K562 (cell line): ENCODE results near the gene MMP27. TPM values are rescaled to one million over a fixed set of nuclear protein-coding genes. Genes with fewer than 3 reads are reported as not detected.

ENCODE experiments used
- ARNT ChIP-seq, 2 experiments: fragments of 450-650 bp; IDR thresholded peaks; 2 replicates each; pipeline ENCODE4 v1.6.1; 2016; ENCODE audit warnings: mild to moderate bottlenecking in 1 of 2
- ATF1 ChIP-seq, 2 experiments: fragments of 450-650 bp in 1 of 2; IDR thresholded peaks; 2 replicates each; pipeline ENCODE4 v1.6.1; 2016; ENCODE audit warnings: missing compliant biosample characterization in 1 of 2, missing genetic modification characterization in 1 of 2
- CCAR2 ChIP-seq: fragments of 200-400 bp; formaldehyde crosslinking; IDR thresholded peaks from 2 replicates; pipeline ENCODE4 v1.6.1; 2017; ENCODE audit warnings: mild to moderate bottlenecking, low read depth, low read length
- CTCF ChIP-seq, 3 experiments: IDR thresholded peaks in 2 of 3; conservative IDR thresholded peaks in 1 of 3; 2 replicates each; pipeline ENCODE4 v1.5.1; 2011 to 2012; ENCODE audit warnings: low read length in 3 of 3, mild to moderate bottlenecking in 3 of 3, control low read depth in 2 of 3, improper control_type of control experiment in 1 of 3, inconsistent platforms in 1 of 3, low read depth in 1 of 3, mixed read lengths in 1 of 3, moderate library complexity in 1 of 3; ENCODE audit not compliant: insufficient read depth in 2 of 3
- DDX20 ChIP-seq: fragments of 450-650 bp; IDR thresholded peaks from 2 replicates; pipeline ENCODE4 v1.6.1; 2016; ENCODE audit warnings: missing genetic modification characterization, low read depth, mild to moderate bottlenecking, missing compliant biosample characterization, moderate library complexity
- DPF2 ChIP-seq: fragments of 450-650 bp; IDR thresholded peaks from 2 replicates; pipeline ENCODE4 v1.6.1; 2016
- EWSR1 ChIP-seq: fragments of 450-650 bp; IDR thresholded peaks from 2 replicates; pipeline ENCODE4 v1.6.1; 2018; ENCODE audit warnings: borderline replicate concordance, mild to moderate bottlenecking, low read depth, moderate library complexity; ENCODE audit not compliant: partially characterized antibody
- FOXJ2 ChIP-seq: fragments of 200-800 bp; sonication (Bioruptor generic); IDR thresholded peaks from 2 replicates; pipeline ENCODE4 v1.6.1; 2016; ENCODE audit warnings: missing genetic modification characterization, missing compliant biosample characterization
- HLTF ChIP-seq: fragments of 450-650 bp; IDR thresholded peaks from 2 replicates; pipeline ENCODE4 v1.6.1; 2016
- KLF13 ChIP-seq: fragments of 450-650 bp; IDR thresholded peaks from 2 replicates; pipeline ENCODE4 v1.6.1; 2016; ENCODE audit warnings: missing genetic modification characterization, low read depth, mild to moderate bottlenecking, missing compliant biosample characterization, moderate library complexity, borderline replicate concordance
- MCM3 ChIP-seq: fragments of 450-650 bp; IDR thresholded peaks from 2 replicates; pipeline ENCODE4 v1.6.1; 2016
- NR2C1 ChIP-seq, 2 experiments: fragments of 450-650 bp; IDR thresholded peaks; 2 replicates each; pipeline ENCODE4 v1.6.1; 2017; ENCODE audit warnings: mild to moderate bottlenecking in 2 of 2, antibody characterized with exemption in 1 of 2, inconsistent platforms in 1 of 2, missing compliant biosample characterization in 1 of 2, missing genetic modification characterization in 1 of 2
- POLR2H ChIP-seq: IDR thresholded peaks from 2 replicates; pipeline ENCODE4 v1.6.1; 2016; ENCODE audit warnings: missing genetic modification characterization, low read depth, mild to moderate bottlenecking, control low read depth, missing compliant biosample characterization, moderate library complexity
- SRSF1 ChIP-seq: fragments of 200-400 bp; formaldehyde crosslinking; IDR thresholded peaks from 2 replicates; pipeline ENCODE4 v1.6.1; 2017; ENCODE audit warnings: mild to moderate bottlenecking, low read depth, low read length, moderate library complexity
- TAF15 ChIP-seq: fragments of 200-400 bp; formaldehyde crosslinking; IDR thresholded peaks from 2 replicates; pipeline ENCODE4 v1.6.1; 2017; ENCODE audit warnings: mild to moderate bottlenecking, low read depth, low read length, moderate library complexity
- THAP7 ChIP-seq: fragments of 250-450 bp; sonication (Bioruptor Pico); IDR thresholded peaks from 2 replicates; pipeline ENCODE4 v1.5.0; 2021
- ZBED1 ChIP-seq: IDR thresholded peaks from 2 replicates; pipeline ENCODE4 v1.6.1; 2014
- ZBTB9 ChIP-seq: fragments of 450-650 bp; formaldehyde crosslinking; IDR thresholded peaks from 2 replicates; pipeline ENCODE4 v1.4.0; 2020; ENCODE audit warnings: mild to moderate bottlenecking, moderate library complexity
- ZNF124 ChIP-seq: sonication (generic); formaldehyde crosslinking; IDR thresholded peaks from 2 replicates; pipeline ENCODE4 v1.8.1; 2022; ENCODE audit warnings: missing genetic modification reagents
- ZNF551 ChIP-seq: fragments of 250-450 bp; sonication (Bioruptor Pico); IDR thresholded peaks from 2 replicates; pipeline ENCODE4 v1.5.0; 2021; ENCODE audit warnings: mild to moderate bottlenecking, moderate library complexity
- ZNF79 ChIP-seq: fragments of 250-450 bp; sonication (Bioruptor Pico); IDR thresholded peaks from 2 replicates; pipeline ENCODE4 v1.4.0; 2020; ENCODE audit warnings: low read depth, mild to moderate bottlenecking, moderate library complexity
- polyA plus RNA-seq, 8 experiments: library from polyadenylated mRNA; depleted of rRNA in 4 of 8; stranded (reverse) in 5 of 8; unstranded in 3 of 8; fragments of >200 nt; fragmentation: Nextera tagmentation in 2 of 8; fragmentation: Illumina TruSeq in 1 of 8; extraction: Ambion mirVana in 2 of 8; extraction: Trizol in 1 of 8; gene quantifications; 2 replicates each; pipeline versions ENCODE4 v1.2.1 to v1.2.3, GENCODE V29; 2011 to 2014; ENCODE audit warnings: inconsistent platforms in 1 of 8, missing spikeins in 1 of 8
- total RNA-seq, 7 experiments: library from RNA; depleted of rRNA in 6 of 7; stranded (reverse); fragments of >200 nt in 6 of 7; fragmentation: Illumina TruSeq in 2 of 7; extraction: Trizol in 2 of 7; gene quantifications; 2 replicates each; pipeline versions ENCODE4 v1.2.1 to v1.2.3, GENCODE V29; 2011 to 2021; ENCODE audit warnings: low replicate concordance in 1 of 7
- TF ChIP-seq, protein P1 (sequence below): fragments of 450-650 bp; IDR thresholded peaks from 2 replicates; pipeline ENCODE4 v1.6.1; 2017; ENCODE audit warnings: antibody characterized with exemption, mild to moderate bottlenecking

MMP27 gene
- total and polyA plus RNA-seq, 9 of the 15 experiments (the other 6 are each of a cell fraction or from before 2014, with no cell fraction given) = not detected

DNA sequence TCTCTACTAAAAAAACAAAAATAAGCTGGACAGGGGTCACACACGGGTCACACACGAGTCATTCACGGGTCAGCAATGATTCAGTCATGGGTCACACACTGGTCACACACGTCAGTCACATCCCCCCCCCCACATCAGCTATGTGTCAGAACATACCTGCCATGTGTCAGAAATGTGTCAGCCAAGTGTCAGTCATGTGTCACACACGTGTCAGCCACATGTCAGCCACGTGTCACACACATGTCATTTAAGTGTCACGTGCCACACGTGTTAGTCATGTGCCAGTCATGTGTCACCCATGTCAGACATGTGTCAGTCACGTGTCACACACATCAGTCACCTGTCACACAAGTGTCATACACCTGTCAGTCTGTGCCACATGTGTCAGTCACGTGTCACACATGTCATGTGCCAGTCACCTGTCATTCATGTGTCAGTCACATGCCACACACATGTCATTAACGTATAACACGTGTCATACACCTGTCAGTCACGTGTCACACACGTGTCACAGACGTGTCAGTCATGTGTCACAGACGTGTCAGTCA is 51.8 kb downstream of the MMP27 start (continued):
- TF ChIP-seq THAP7 (CRISPR knock-in tag) (no peak), ZBTB9 (CRISPR knock-in tag) (no peak), DDX20 (tag) (no peak), CCAR2 (no peak), ATF1 (CRISPR knock-in tag; IDR thresholded peaks at IDR 0.05) (no peak), ATF1 (tag; IDR thresholded peaks at IDR 0.05) (peak; percentile 59), ARNT (IDR thresholded peaks at IDR 0.05) (no peak), SRSF1 (no peak), HLTF (no peak), DPF2 (no peak), ZNF79 (CRISPR knock-in tag) (no peak), EWSR1 (no peak), MCM3 (no peak), TAF15 (no peak), ZNF551 (CRISPR knock-in tag) (no peak), CTCF (IDR thresholded peaks at IDR 0.05 in 2 of 3, conservative IDR thresholded peaks at IDR 0.05 in 1 of 3; ENCODE audit: insufficient read depth in 2 of 3, low read depth in 1 of 3, low read length in 3 of 3) (no peak), NR2C1 (IDR thresholded peaks at IDR 0.05) (no peak), NR2C1 (tag; IDR thresholded peaks at IDR 0.05) (no peak), ZBED1 (no peak), KLF13 (tag) (no peak), ZNF124 (peak; percentile 80; the same call in 1 of the 2 replicates), FOXJ2 (tag) (no peak), POLR2H (tag) (no peak)
- TF ChIP-seq, protein P1, sequence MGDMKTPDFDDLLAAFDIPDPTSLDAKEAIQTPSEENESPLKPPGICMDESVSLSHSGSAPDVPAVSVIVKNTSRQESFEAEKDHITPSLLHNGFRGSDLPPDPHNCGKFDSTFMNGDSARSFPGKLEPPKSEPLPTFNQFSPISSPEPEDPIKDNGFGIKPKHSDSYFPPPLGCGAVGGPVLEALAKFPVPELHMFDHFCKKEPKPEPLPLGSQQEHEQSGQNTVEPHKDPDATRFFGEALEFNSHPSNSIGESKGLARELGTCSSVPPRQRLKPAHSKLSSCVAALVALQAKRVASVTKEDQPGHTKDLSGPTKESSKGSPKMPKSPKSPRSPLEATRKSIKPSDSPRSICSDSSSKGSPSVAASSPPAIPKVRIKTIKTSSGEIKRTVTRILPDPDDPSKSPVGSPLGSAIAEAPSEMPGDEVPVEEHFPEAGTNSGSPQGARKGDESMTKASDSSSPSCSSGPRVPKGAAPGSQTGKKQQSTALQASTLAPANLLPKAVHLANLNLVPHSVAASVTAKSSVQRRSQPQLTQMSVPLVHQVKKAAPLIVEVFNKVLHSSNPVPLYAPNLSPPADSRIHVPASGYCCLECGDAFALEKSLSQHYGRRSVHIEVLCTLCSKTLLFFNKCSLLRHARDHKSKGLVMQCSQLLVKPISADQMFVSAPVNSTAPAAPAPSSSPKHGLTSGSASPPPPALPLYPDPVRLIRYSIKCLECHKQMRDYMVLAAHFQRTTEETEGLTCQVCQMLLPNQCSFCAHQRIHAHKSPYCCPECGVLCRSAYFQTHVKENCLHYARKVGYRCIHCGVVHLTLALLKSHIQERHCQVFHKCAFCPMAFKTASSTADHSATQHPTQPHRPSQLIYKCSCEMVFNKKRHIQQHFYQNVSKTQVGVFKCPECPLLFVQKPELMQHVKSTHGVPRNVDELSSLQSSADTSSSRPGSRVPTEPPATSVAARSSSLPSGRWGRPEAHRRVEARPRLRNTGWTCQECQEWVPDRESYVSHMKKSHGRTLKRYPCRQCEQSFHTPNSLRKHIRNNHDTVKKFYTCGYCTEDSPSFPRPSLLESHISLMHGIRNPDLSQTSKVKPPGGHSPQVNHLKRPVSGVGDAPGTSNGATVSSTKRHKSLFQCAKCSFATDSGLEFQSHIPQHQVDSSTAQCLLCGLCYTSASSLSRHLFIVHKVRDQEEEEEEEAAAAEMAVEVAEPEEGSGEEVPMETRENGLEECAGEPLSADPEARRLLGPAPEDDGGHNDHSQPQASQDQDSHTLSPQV = no peak
